MM.1S (cell line): ENCODE results near the gene NR6A1.
A peak's percentile ranks its signal among the peaks of the same experiment; 100 is the strongest.

ENCODE experiments used
- DNase-seq: peaks from one replicate; pipeline ENCODE4 v3.0.0-alpha.2; 2015
- H2AFZ ChIP-seq: fragments of 300-600 bp; sonication (generic); 2 replicates; pipeline ENCODE4 v1.6.0; 2016; ENCODE audit warnings: antibody characterized with exemption, low read length
- H3F3A ChIP-seq: fragments of 300-600 bp; sonication (generic); 2 replicates; pipeline ENCODE4 v1.6.1; 2016; ENCODE audit warnings: mild to moderate bottlenecking, antibody characterized with exemption, low read length, moderate library complexity, mixed read lengths; ENCODE audit not compliant: insufficient read depth
- H3K27ac ChIP-seq: fragments of 300-600 bp; sonication (generic); 2 replicates; pipeline ENCODE4 v1.5.1; 2016; ENCODE audit warnings: mild to moderate bottlenecking, low read length
- H3K27me3 ChIP-seq: fragments of 300-600 bp; sonication (generic); replicated peaks from 2 replicates; pipeline ENCODE4 v1.6.0; 2016; ENCODE audit warnings: low read length; ENCODE audit not compliant: insufficient read depth
- H3K36me3 ChIP-seq: fragments of 300-600 bp; sonication (generic); replicated peaks from 2 replicates; pipeline ENCODE4 v1.6.1; 2016; ENCODE audit warnings: mild to moderate bottlenecking, low read length, mixed read lengths; ENCODE audit not compliant: insufficient read depth
- H3K4me1 ChIP-seq: fragments of 300-600 bp; sonication (generic); 2 replicates; pipeline ENCODE4 v1.6.1; 2016; ENCODE audit warnings: low read length, mixed read lengths
- H3K4me2 ChIP-seq: fragments of 300-600 bp; sonication (generic); 2 replicates; pipeline ENCODE4 v1.6.0; 2016; ENCODE audit warnings: low read depth, low read length
- H3K4me3 ChIP-seq: fragments of 300-600 bp; sonication (generic); 2 replicates; pipeline ENCODE4 v1.5.1; 2016; ENCODE audit warnings: low read length, mixed read lengths
- H3K79me2 ChIP-seq: fragments of 300-600 bp; sonication (generic); 2 replicates; pipeline ENCODE4 v1.6.1; 2016; ENCODE audit warnings: mixed run types, low read length, mixed read lengths
- H3K9ac ChIP-seq: fragments of 300-600 bp; sonication (generic); 2 replicates; pipeline ENCODE4 v1.6.1; 2016; ENCODE audit warnings: low read length, mixed read lengths
- H3K9me2 ChIP-seq: fragments of 300-600 bp; sonication (generic); replicated peaks from 2 replicates; pipeline ENCODE4 v1.6.1; 2016; ENCODE audit warnings: mild to moderate bottlenecking, low read length, mixed read lengths; ENCODE audit not compliant: insufficient read depth
- H3K9me3 ChIP-seq: fragments of 300-600 bp; sonication (generic); replicated peaks from 2 replicates; pipeline ENCODE4 v1.6.1; 2016; ENCODE audit warnings: mild to moderate bottlenecking, low read length, mixed read lengths; ENCODE audit not compliant: insufficient read depth
- H4K20me1 ChIP-seq: fragments of 300-600 bp; sonication (generic); 2 replicates; pipeline ENCODE4 v1.6.1; 2016; ENCODE audit warnings: mild to moderate bottlenecking, low read length, moderate library complexity, mixed read lengths; ENCODE audit not compliant: insufficient read depth
- EZH2 ChIP-seq: fragments of 300-600 bp; sonication (generic); optimal IDR thresholded peaks from 2 replicates; pipeline ENCODE3; 2017; ENCODE audit warnings: low read depth, mild to moderate bottlenecking, antibody characterized with exemption, low read length, mixed read lengths
- EZH2phosphoT487 ChIP-seq: fragments of 300-600 bp; sonication (generic); IDR thresholded peaks from 2 replicates; pipeline ENCODE4 v1.6.1; 2018; ENCODE audit warnings: antibody characterized with exemption, low read length
- TF ChIP-seq, protein P1 (sequence below): fragments of 300-600 bp; sonication (generic); IDR thresholded peaks from 2 replicates; pipeline ENCODE4 v1.5.1; 2016; ENCODE audit warnings: antibody characterized with exemption, low read length, mixed read lengths

The NR6A1 gene

DNA sequence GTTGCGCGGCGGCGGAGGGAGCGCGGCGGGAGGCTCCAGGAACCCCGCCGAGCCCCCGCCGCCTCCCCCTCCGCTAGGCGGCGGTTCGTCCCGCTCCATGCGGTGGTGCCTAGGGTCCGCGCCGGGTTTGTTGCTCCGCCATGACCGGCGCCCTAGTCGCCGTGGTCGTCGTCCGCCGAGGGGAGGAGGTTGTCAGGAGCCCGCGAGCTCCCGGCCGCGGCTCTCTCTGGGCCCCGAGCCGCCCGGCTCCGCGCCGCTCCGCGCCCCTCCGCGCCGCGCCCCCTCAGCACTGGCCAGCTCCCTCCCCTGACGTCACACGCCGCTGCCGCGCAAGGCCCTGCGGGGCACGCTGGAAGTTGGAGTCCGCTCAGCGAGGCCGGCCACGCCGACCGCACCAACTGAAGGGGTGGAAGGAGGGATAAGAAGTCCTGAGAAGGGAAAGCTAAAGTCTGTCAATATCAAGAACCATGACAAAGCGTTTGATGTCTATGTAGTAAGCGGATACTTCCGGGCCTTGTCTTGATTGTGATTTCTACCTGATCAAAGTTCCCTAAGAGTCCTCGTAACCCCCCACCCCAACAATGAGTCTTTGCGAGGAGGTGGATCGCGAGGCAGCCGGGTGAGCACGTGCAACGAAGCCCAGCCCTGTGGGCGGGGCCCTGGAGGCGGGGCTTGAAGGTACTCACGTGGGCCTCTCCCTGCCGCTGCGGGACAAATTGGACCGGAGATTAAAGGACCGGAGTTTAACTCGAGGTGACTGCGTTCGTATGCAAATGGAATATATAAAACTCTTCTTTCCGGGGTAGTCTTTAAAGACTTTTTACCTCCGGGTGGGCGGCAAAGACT is at the start of gene NR6A1:
Gene NR6A1 (minus strand): TSS at position 291 of the 846 bp plus-strand sequence.
- peak within 1 kb of the TSS; percentile 58; the same call in 1 of the 2 replicates for H3K27ac ChIP-seq
- no peaks in the 10 kb centered on the region for H4K20me1 ChIP-seq
- H3F3A ChIP-seq = peaks cover 12% of the 10 kb centered on the region; the same call in 1 of the 2 replicates
- H3K4me1 ChIP-seq = peaks cover 13% of the 10 kb centered on the region; the same call in 1 of the 2 replicates
- TF ChIP-seq EZH2 (no peak), EZH2phosphoT487 (no peak)
- TF ChIP-seq, protein P1, sequence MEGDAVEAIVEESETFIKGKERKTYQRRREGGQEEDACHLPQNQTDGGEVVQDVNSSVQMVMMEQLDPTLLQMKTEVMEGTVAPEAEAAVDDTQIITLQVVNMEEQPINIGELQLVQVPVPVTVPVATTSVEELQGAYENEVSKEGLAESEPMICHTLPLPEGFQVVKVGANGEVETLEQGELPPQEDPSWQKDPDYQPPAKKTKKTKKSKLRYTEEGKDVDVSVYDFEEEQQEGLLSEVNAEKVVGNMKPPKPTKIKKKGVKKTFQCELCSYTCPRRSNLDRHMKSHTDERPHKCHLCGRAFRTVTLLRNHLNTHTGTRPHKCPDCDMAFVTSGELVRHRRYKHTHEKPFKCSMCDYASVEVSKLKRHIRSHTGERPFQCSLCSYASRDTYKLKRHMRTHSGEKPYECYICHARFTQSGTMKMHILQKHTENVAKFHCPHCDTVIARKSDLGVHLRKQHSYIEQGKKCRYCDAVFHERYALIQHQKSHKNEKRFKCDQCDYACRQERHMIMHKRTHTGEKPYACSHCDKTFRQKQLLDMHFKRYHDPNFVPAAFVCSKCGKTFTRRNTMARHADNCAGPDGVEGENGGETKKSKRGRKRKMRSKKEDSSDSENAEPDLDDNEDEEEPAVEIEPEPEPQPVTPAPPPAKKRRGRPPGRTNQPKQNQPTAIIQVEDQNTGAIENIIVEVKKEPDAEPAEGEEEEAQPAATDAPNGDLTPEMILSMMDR = peak; percentile 24
- 0 out of 2 replicates have a peak, but pooled peaks cover 2% of the 10 kb centered on the region for H3K27me3 ChIP-seq
- peak within 1 kb of the TSS; percentile 84 for H2AFZ ChIP-seq
- H3K4me3 ChIP-seq = peak within 1 kb of the TSS; percentile 87
- no peaks in the 10 kb centered on the region for H3K36me3 ChIP-seq
- no peaks in the 10 kb centered on the region for H3K9me2 ChIP-seq
- peak within 1 kb of the TSS; percentile 68 for H3K9ac ChIP-seq
- DNase-seq = peak; percentile 97
- H3K79me2 ChIP-seq = peaks cover 8% of the 10 kb centered on the region
- no peaks in the 10 kb centered on the region for H3K9me3 ChIP-seq
- peak within 1 kb of the TSS; percentile 96 for H3K4me2 ChIP-seq

DNA sequence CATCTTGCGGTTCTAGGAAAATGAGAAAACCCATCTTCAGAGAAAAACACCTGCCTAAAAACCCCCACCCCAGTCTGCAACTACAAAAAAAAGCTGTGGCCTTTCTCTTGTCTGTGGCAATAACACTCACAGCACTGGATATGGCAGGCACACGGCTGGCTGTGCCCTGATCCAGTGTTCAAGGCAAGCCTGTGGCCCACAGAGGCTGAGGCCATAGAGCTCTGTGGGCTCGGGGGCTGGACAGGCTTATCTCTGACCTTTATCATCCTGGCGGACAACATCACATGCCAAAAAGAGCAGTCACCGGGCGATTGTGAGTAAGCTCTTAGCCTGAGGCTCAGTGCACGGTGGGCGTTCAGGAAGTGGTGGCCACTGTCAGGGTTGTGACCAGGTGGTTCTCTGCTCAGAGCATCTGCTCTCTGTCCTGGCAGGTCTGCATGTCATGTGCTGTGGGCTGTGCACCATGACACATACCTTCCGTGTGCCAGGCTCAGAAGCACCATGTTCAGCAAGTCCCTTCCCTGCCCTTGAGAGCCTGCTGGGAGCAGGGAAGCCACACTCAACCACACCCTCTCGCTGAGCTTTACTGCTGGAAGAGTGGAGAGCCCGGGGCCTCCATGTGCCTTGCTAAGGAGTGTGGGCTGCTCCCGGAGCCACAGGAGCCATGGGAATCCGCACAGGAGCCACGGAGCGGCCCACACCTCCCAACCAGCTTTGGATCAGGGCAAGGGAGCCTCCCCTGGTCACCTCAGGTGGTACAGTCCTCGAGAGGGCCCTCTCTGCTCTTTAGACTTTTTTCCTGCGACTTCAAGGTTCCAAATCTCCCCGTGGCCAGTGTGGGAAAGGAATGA is 47.5 kb upstream of the NR6A1 start:
- Histone ChIP-seq H3K4me1 (no peaks in the 10 kb centered on the region), H3K9me3 (no peaks in the 10 kb centered on the region), H4K20me1 (no peaks in the 10 kb centered on the region), H3K79me2 (no peaks in the 10 kb centered on the region), H3K4me3 (no peak overlapping the region), H3K4me2 (no peak overlapping the region), H2AFZ (0 out of 2 replicates have a peak overlapping the region, but pooled peaks have one; percentile 0), H3K9me2 (no peaks in the 10 kb centered on the region), H3F3A (no peaks in the 10 kb centered on the region), H3K36me3 (no peaks in the 10 kb centered on the region), H3K27ac (no peak overlapping the region), H3K27me3 (no peaks in the 10 kb centered on the region), H3K9ac (no peak overlapping the region)
- TF ChIP-seq, protein P1 = no peak
- no peak for TF ChIP-seq EZH2
- TF ChIP-seq EZH2phosphoT487 = no peak
- no peak for DNase-seq

DNA sequence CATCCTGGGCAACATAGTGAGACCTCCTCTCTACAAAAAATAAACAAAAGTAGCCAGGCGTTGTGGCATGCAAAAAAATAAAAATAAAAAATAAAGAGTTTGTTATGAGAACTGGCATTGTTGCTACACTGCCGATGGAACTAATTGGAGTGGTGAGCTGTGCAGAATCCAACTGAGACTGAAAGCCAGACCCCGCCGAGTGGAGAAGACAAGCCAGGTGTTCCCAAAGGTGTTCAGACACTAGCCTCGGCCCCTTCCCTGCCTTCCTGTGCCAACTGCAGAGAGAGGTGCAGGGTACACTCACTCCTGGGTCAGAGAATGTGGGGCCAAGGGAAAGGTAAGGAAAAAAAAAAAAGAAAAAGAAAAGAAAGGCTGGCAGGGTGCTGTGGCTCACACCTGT is 44.5 kb upstream of the NR6A1 start:
- no peak overlapping the region for H3K9ac ChIP-seq
- no peaks in the 10 kb centered on the region for H3K27me3 ChIP-seq
- no peaks in the 10 kb centered on the region for H3F3A ChIP-seq
- H3K36me3 ChIP-seq = no peaks in the 10 kb centered on the region
- DNase-seq = no peak
- no peaks in the 10 kb centered on the region for H3K9me2 ChIP-seq
- no peak overlapping the region for H3K27ac ChIP-seq
- H3K4me1 ChIP-seq = no peaks in the 10 kb centered on the region
- H2AFZ ChIP-seq = no peak overlapping the region
- H3K4me2 ChIP-seq = no peak overlapping the region
- no peak overlapping the region for H3K4me3 ChIP-seq
- no peaks in the 10 kb centered on the region for H3K9me3 ChIP-seq
- TF ChIP-seq, protein P1 = no peak
- TF ChIP-seq EZH2phosphoT487 = no peak
- no peak for TF ChIP-seq EZH2
- H3K79me2 ChIP-seq = no peaks in the 10 kb centered on the region
- no peaks in the 10 kb centered on the region for H4K20me1 ChIP-seq
